ENCODE data around the gene VAV1.
"Not testable (repeated sequence)": the region's sequence is repeated elsewhere in the genome, so short reads cannot be mapped to it uniquely, and the experiment has no call there.

The VAV1 gene

DNA sequence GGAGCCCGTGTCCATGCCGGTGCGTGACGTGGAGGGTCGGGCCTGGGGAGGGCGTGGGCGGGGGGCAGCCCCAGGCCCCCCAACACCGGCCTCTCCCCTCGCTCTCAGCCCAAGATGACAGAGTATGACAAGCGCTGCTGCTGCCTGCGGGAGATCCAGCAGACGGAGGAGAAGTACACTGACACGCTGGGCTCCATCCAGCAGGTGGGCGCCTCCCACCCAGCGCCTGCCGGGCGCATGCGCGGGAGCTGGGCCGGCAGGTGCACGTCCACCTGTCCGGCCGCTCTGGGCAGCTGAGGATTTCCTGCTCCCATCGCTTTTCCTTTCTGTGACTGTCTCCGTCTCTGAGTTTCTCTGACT is 49.8 kb downstream of the VAV1 start:
- peak; percentile 24 for DNase-seq

DNA sequence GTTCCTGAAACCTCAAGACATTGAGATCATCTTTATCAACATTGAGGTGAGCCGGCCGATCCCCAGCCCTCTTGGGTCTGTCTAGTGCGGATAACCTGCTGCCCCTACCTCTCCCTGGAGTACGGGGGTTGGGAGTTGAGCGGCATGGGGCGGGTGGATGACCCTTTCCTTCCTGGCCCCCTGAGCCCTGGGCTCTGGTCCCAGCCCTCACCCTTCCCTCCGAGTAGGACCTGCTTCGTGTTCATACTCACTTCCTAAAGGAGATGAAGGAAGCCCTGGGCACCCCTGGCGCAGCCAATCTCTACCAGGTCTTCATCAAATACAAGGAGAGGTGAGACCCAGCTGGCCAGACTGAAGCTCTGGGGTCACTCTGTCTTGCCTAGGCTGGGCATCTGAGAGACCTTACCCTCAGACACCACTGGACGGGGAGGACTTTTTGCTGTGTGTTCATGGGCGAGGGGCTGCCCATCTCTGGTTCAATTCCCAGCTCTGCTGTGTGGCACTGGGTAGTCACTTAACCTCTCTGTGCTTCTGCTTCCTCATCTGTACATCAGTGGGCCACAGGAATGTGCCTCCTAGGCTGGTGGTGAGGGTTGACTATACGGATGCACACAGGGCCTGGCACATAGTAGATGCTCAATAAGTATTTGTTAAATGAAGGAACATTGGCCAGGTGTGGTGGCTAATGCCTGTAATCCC is 52.7 kb downstream of the VAV1 start:
- no peak for DNase-seq

DNA sequence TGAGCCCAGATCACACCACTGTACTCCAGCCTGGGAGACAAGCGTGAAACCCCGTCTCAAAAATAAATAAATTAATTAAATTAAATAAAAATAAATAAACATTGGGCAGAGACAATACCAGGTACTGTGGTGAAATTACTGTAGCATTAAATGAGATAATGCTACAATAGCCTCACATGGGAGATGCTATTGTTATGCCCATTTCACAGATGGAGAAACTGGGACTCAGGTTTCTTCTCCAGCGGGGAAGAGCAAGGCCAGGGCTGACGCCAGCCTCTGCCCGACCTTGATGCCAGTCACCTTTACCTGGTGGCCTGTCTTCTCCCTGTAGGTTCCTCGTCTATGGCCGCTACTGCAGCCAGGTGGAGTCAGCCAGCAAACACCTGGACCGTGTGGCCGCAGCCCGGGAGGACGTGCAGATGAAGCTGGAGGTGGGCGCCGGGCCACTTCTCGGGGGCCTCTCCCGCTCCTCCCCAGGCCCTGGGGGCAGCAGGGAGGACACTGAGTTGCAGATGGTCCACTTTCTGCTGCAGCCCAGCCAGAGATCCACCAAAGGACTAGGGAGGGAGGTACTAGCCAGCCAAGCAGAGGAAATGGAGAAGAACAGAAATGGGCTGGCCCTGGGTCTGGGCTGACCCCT is 53.9 kb downstream of the VAV1 start:
- no peak for DNase-seq

DNA sequence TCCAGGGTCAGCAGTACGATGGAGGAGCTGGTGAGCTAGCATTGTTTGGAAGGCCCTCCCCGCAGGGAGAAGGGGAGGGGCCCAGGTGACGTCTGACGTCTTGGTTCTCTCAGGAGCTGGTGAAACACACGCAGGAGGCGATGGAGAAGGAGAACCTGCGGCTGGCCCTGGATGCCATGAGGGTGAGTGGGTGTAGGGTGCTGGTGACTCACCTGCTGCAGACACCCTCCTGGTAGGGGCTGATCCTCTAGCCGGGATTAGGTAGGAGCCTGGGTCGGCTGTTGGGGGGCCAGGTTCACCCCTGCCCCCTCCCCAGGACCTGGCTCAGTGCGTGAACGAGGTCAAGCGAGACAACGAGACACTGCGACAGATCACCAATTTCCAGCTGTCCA is 55.8 kb downstream of the VAV1 start:
- DNase-seq: no peak

DNA sequence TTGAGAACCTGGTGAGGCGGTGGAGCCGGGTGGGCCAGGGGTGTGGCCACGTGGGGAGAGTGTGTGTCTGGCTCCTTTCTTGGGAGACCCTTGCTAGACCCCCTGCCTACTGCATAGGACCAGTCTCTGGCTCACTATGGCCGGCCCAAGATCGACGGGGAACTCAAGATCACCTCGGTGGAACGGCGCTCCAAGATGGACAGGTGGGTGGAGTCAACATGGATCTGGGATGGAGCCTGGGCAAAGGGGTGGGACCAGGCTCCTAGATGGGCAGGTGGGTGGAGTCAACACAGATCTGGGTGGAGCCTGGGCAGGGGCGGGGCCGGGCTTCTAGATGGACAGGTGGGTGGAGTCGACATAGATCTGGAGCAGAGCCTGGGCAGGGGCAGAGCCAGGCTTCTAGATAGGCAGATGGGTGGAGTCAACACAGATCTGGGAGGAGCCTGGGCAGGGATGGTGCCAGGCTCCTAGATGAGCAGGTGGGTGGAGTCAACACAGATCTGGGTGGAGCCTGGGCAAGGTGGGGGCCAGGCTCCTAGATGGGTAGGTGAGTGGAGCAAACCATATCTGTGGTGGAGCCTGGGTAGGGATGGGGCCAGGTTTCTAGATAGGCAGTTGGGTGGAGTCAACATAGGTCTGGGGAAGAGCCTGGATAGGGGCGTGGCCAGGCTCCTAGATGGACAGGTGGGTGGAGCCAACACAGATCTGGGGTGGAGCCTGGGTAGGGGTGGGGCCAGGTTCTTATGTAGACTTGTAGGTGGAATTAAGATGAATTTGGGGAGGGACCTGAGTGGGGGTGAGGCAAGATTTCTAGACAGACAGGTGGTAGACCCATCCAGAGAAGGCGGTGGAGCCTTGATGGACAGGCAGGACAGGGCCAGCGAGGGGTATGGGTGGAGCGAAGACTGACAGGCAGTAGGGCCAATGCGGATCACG is 56.5 kb downstream of the VAV1 start:
- no peak for DNase-seq

DNA sequence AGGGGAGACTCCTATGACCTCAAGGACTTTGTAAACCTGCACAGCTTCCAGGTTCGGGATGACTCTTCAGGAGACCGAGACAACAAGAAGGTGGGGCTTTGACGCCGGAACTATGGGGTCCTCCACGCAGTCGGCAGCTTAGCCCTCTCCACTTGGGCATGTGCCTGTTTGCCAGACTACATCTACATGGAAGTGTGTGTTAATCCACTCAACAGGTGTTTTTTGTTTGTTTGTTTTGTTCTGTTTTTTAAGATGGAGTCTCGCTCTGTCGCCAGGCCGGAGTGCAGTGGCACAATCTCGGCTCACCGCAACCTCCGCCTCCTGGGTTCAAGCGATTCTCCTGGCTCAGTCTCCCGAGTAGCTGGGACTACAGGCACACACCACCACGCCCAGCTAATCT is 57.3 kb downstream of the VAV1 start:
- not testable (repeated sequence) for DNase-seq

DNA sequence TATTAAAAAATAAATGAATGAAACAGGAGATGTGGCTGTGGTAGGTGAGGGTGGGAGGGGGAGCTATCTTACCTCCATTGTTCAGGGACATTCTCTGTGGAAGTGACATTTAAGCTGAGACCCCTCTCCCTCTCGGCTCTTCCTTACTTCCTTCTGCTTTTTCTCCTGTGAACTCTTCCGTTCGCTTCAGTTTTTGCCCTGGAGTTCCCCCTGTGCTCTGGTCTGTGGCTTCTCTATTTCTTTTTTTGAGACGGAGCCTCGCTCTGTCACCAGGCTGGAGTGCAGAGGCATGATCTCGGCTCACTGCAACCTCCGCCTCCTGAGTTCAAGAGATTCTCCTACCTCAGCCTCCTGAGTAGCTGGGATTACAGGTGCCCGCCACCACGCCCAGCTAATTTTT is 58.6 kb downstream of the VAV1 start:
- not testable (repeated sequence) for DNase-seq

DNA sequence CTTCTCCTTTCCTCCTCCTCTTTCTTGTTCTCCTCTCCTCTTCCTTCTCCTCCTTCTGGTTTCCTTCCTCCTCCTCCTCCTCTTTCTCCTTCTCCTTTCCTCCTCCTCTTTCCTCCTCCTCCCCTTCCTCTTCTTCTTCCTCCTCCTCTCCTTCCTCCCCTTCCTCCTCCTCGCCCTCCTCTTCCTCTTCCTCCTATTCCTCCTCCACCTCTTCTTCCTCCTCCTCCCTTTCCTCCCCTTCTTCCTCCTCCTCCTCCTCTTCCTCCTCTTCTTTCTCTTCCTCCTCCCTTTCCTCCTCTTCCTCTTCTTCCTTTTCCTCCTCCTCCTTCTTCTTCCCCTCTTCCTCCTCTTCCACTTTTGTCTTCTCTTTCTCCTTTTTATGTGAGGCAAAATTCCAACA is 59.9 kb downstream of the VAV1 start:
- no peak for DNase-seq

DNA sequence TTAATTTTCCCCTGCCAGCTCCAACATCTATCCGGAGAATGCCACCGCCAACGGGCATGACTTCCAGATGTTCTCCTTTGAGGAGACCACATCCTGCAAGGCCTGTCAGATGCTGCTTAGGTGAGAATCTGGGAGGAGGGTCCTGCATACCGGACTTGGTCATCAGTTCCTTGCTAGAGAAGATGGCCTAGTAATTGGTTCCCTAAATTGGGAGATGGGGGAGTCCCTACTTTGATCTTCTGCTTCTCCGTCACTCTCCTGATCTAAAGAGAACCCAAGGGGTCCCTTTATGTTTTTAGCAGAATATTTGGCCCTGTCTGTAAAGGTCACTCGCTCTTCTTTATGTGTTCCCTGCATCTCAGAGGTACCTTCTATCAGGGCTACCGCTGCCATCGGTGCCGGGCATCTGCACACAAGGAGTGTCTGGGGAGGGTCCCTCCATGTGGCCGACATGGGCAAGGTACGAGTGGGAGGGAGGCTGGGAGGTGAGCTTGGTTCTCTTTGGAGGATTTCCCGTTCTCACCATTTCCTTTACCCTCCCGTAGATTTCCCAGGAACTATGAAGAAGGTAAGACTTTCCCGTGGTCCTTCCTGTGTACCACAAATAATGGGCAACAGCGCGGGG is 60.8 kb downstream of the VAV1 start:
- DNase-seq: no peak

DNA sequence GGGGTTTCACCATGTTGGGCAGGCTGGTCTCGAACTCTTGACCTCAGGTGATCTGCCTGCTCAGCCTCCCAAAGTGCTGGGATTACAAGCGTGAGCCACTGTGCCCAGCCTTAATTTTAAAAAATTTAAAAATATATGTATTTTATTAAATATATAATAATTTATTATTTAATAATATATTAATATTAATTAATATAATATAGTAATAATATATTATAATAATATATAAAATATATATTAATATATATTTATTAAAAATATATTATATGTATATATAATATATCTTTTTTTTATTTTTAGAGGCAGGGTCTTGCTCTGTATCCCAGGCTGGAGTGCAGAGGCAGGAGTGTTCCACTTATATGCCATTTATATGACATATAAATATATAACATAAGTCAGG is 61.9 kb downstream of the VAV1 start:
- no peak for DNase-seq

DNA sequence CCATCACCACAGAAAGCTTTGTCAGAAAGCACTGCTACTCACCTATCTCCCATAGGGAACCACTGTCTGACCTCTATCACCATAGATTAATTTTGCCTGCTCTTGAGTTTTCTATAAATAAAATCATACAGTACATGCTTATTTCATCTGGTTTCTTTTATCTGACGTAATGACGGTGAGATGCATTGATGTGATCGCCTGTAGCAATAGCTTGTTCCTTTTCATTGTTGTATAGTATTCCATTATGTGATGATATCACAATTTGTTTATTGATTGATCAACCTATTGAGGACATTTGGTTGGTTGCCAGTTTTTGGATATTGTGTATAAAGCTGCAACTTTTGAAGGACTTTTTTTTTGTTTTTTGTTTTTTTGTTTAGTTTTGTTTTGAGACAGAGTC is 63.0 kb downstream of the VAV1 start:
- DNase-seq: no peak

DNA sequence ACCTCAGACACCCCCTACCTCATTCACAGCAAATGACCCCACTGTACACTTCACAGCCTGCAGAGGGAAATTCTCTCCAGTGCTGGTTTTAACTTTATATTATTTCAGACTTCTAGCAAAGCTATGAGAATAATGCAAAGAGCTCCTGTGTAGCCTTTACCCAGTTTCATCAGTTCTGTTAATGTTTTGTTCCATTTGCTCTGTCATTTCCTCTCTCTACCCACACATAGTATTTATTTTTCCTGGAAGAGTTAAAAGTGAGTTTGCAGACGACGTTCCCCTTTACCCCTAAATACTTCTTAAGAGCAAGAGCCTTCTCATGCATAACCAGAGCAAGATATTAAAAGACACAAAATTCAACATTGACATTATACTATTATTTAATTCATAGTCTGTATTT is 65.0 kb downstream of the VAV1 start:
- DNase-seq: no peak

DNA sequence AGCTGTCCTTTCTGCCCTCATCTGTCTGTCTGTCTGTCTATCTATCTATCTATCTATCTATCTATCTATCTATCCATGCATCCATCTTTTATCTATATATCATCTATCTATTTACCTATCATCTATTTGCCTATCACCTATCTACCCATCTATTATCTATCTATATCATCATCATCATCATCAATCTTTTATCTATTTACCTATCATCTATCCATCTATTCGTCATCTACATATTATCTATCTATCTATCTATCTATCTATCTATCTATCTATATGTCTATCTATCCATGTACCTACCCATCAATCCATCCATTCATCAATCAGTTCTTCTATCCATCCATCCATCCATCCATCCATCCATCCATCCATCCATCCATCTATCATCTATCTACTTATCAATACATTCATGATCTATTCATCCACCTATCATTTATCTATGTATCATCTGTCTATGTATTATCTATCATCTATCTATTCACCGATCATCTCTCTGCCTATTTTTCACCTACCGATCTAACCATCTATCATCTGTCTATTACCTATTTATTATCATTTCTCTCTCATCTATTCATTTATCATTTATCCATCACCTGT is 65.7 kb downstream of the VAV1 start:
- no peak for DNase-seq

DNA sequence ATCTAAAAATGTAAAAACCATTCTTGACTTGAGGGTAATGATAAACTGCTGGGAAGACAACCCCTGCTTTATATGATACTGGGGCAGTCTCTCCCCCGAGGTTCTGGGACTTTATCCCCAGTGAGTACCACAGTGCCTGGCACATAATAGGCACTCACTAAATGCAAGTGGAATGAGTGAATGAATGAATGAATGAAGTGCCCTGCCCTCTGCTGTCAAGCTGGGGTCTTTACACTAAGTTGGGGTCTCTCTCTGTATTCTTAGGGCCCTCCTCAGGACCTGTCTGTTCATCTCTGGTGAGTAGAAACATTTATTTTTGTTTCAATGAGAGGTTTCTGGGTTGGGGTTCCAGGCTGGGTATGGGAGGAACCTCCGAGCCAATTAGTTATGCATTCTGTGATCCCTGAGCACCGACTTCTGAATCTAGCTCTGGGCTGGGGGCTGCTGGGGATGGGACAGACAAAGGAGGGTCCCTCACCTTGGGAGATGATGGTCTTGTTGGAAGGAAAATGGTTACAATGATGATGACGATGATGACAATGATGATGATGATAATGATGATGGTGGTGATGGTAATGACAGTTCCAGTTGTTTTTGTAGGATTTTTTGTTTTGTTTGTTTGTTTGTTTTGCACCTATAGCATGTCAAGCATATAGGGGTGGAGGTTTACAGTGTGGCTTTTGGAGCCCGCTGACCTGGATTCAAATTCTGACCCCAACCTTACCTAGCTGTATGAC is 70.5 kb downstream of the VAV1 start:
- DNase-seq: no peak

DNA sequence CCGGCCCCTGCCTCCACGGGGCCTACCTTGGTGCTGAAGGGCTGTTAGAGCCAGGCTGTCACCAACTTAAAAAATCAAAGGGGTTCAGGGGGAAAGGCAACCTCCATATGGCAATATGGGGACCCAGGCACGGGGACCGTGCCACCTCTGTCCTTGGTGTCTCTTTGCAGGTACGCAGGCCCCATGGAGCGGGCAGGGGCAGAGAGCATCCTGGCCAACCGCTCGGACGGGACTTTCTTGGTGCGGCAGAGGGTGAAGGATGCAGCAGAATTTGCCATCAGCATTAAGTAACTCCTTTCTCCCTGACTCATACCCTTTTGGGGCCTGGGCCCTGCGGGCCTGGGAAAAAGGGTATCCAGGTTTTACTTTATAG is 75.3 kb downstream of the VAV1 start:
- no peak for DNase-seq

DNA sequence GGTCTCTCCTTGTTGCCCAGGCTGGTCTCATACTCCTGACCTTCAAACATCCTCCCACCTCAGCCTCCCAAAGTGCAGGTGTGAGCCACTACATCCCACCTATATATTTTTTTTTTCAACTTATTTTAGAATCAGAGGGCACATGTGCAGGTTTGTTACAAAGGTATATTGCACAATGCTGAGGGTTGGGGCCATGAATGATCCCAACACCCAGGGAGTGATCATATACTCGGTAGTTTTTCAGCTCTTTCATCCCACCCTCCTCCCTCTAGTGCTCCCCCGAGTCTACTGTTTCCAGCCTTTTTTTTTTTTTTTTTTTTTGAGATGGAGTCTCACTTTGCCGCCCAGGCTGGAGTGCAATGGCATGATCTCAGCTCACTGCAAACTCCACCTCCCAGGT is 76.5 kb downstream of the VAV1 start:
- DNase-seq: no peak

DNA sequence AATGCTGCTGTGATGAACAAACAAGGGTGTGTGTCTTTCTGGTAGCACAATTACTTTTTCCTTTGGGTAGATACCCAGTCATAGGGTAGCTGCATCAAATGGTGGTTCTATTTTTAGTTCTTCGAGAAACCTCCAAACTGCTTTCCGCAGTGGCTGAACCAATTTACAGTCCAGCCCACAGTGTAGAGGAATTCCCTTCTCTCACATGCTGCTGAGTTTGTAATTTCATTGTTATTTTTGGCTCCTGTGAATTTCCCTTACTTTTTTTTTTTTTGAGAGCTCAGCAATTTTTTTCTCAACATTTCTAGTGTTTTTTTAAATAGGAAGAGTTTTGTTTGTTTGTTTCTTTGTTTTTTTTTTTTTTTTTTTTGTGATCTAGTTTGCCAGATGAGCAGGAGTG is 77.4 kb downstream of the VAV1 start:
- no peak for DNase-seq

DNA sequence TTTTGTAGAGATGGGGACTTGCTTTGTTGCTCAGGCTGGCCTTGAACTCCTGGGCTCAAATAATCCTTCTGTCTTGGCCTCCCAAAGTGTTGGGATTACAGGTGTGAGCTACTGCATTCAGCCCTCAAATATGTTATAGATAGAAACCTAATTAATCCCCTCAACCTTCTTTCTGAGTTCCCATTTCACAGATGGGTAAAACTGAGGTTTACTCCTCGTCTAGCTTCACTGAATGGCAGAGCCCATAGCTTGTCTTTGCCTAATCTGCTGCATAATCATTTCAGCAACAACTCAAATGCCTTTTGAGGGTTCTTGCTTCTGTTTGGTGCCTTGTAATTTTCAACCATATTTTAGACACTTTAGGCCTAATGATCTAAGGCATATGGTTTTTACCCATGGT is 78.9 kb downstream of the VAV1 start:
- no peak for DNase-seq

DNA sequence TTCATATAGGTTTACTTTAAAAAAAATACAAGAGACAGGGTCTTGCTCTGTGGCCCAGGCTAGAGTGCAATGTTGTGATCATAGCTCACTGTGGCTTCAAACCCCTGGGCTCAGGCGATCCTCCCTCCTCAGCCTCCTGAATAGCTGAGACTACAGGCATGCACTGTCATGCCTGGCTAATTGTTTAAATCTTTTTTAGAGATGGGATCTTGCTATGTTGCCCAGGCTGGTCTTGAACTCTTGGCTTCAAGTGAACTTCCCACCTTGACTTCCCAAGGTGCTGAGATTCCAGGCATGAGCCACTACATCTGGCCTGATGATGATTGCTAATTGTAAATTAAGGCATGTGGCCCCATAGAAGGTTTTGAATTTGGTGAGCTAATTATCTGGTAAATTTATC is 79.5 kb downstream of the VAV1 start:
- no peak for DNase-seq

DNA sequence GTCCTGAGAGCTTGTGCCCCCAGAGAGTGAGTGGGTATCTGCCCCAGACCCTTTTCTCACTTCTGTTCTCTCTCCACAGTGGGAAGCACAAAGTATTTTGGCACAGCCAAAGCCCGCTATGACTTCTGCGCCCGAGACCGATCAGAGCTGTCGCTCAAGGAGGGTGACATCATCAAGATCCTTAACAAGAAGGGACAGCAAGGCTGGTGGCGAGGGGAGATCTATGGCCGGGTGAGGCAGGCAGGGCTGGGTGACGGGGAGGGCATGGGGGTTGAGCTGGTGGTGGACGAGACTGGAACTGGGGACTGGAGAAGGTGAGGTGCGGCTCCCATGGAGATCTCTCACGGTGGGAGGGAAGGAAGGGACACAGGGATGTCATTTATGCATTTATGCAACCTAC is 81.4 kb downstream of the VAV1 start:
- DNase-seq: no peak

DNA sequence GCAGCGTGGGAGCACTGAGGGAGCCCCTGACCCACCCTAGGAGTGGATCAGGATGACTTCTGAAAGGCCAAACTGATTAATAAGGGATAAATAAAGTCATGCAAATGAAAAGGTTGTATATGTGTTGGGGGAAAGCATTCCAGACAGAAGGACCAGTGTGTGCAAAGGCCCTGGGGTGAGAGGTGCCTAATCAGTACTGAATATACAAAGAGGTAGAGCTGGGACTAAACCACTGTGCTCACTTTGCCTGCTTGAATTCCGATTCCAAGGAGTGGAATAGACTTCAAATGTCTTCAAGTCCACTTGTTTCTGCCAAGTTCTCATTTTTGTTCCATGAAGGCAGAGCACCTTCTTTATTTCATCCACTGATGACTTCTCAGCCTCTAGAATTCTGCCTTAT is 82.2 kb downstream of the VAV1 start:
- DNase-seq: no peak

DNA sequence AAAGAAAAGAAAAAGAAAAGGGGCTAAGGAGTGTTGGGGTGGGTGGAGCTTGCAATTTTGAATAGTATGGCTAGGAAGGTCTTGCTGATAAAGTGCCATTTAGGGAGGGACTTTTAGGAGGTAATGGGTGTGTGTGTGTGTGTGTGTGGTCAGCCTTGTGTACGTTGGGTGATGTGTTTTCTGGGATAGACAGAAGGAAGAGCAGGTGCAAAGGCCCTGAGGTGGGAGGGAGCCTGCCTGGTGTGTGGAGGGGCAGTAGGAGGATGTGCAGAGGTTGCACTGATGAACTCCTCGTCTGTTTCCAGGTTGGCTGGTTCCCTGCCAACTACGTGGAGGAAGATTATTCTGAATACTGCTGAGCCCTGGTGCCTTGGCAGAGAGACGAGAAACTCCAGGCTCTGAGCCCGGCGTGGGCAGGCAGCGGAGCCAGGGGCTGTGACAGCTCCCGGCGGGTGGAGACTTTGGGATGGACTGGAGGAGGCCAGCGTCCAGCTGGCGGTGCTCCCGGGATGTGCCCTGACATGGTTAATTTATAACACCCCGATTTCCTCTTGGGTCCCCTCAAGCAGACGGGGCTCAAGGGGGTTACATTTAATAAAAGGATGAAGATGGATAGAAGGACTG is 84.4 kb downstream of the VAV1 start:
- no peak for DNase-seq
